Measurements from ENCODE around the gene GNGT1. TPM values are rescaled to one million over a fixed set of nuclear protein-coding genes. Genes with fewer than 3 reads are reported as not detected.

Gene GNGT1

GRCh38 chr7:93958651-93959050, 52.3 kb downstream of the GNGT1 start:
- Histone ChIP-seq H2AFZ (ENCODE audit: low read depth, low read length) (no peak overlapping the region), H3K4me1 (ENCODE audit: control insufficient read depth, insufficient read depth, low read depth, low read length) (no peaks in the 10 kb centered on the region)

More at GRCh38 chr7:93958651-93959050, 52.3 kb downstream of the GNGT1 start:
- Histone ChIP-seq H2BK15ac (ENCODE audit: low read depth, poor library complexity, severe bottlenecking) (no peak overlapping the region), H2BK5ac (ENCODE audit: low read depth, low read length, poor library complexity, severe bottlenecking) (no peak overlapping the region), H3K14ac (ENCODE audit: low read length in 2 of 2) (no peak overlapping the region), H3K4me2 (ENCODE audit: low read length, poor library complexity, severe bottlenecking) (no peak overlapping the region), H3K36me3 (ENCODE audit: control insufficient read depth in 1 of 2, insufficient read depth in 2 of 2, low read depth in 1 of 2, low read length in 2 of 2) (no peaks in the 10 kb centered on the region), H3K23ac (ENCODE audit: low read length in 2 of 2) (no peak overlapping the region), H4K91ac (ENCODE audit: low read length) (no peak overlapping the region), H3K18ac (ENCODE audit: low read depth in 1 of 2, low read length in 2 of 2) (no peak overlapping the region), H3K9ac (ENCODE audit: low read length) (no peak overlapping the region), H3K4me3 (ENCODE audit: insufficient read depth in 1 of 2, low read depth in 1 of 2, low read length in 2 of 2) (no peak overlapping the region), H4K8ac (ENCODE audit: low read length) (no peak overlapping the region), H2BK120ac (ENCODE audit: low read depth, low read length) (no peak overlapping the region), H3K9me3 (ENCODE audit: control insufficient read depth, low read length) (no peaks in the 10 kb centered on the region), H3K27me3 (ENCODE audit: control insufficient read depth in 1 of 2, insufficient read depth in 1 of 2, low read length in 2 of 2) (no peaks in the 10 kb centered on the region), H3K27ac (ENCODE audit: low read length, poor library complexity, severe bottlenecking) (no peak overlapping the region), H3K4ac (ENCODE audit: low read depth in 1 of 2, low read length in 2 of 2) (no peak overlapping the region), H3K79me1 (replicated peaks; ENCODE audit: low read length, poor library complexity, severe bottlenecking) (no peaks in the 10 kb centered on the region), H2AK5ac (ENCODE audit: low read length, severe bottlenecking) (no peak overlapping the region), H2BK12ac (ENCODE audit: low read length in 2 of 2) (no peak overlapping the region)
- no peak for DNase-seq
- 96% methylated on average over 1 of the region's 3 CpGs for WGBS

Small RNAs within 50 kb of the gene (small RNA-seq; reads per million reads assigned to genes)
- not detected for gene AC002076.2 (ENCODE audit: low read depth)

Measured in mesenchymal stem cell (in vitro differentiated cells and primary cell).